ENCODE measurements around the gene MTPN. TPM values are rescaled to one million over a fixed set of nuclear protein-coding genes. Genes with fewer than 3 reads are reported as not detected.

MTPN gene
- total RNA-seq, 4 donors from 2014 or later, result 79.7 to 102 (median 85.6) TPM

GRCh38 chr7:135938563-135938962 is 38.6 kb downstream of the MTPN start:
- no peak for ATAC-seq (ENCODE audit: low FRiP score)
- DNase-seq (ENCODE audit: low spot score), result no peak
- TF ChIP-seq CTCF (IDR thresholded peaks at IDR 0.05), result no peak

GRCh38 chr7:135938086-135938485 is 39.1 kb downstream of the MTPN start:
- TF ChIP-seq CTCF (IDR thresholded peaks at IDR 0.05), result no peak
- no peak for ATAC-seq (ENCODE audit: low FRiP score)
- no peak for DNase-seq (ENCODE audit: low spot score)

GRCh38 chr7:135936497-135937217 is 40.5 kb downstream of the MTPN start:
- TF ChIP-seq CTCF (IDR thresholded peaks at IDR 0.05), result no peak
- no peak for DNase-seq (ENCODE audit: low spot score)
- no peak for ATAC-seq (ENCODE audit: low FRiP score)

- TF ChIP-seq CTCF (IDR thresholded peaks at IDR 0.05), result no peak
- ATAC-seq (ENCODE audit: low FRiP score) (no peak), DNase-seq (ENCODE audit: low spot score) (no peak)
Measured at GRCh38 chr7:135934651-135935050, 42.5 kb downstream of the MTPN start.

GRCh38 chr7:135933509-135934188 is 43.5 kb downstream of the MTPN start:
- no peak for TF ChIP-seq CTCF (IDR thresholded peaks at IDR 0.05)
- ATAC-seq (ENCODE audit: low FRiP score) (no peak), DNase-seq (ENCODE audit: low spot score) (no peak)

GRCh38 chr7:135932131-135932530 is 45.0 kb downstream of the MTPN start:
- TF ChIP-seq CTCF (IDR thresholded peaks at IDR 0.05), result no peak
- ATAC-seq (ENCODE audit: low FRiP score) (no peak), DNase-seq (ENCODE audit: low spot score) (no peak)

Data from omental fat pad (tissue), 4 donors.